Fibroblast of upper back skin (primary cell): ENCODE results near the gene WDR81.
"Not testable (repeated sequence)": the region's sequence is repeated elsewhere in the genome, so short reads cannot be mapped to it uniquely, and the experiment has no call there.

Source experiments
- DNase-seq: peaks from one replicate; pipeline ENCODE4 v3.0.0-alpha.2; 2013

Gene WDR81

GRCh38 chr17:1732241-1732832, 7.8 kb downstream of the WDR81 start:
- no peak for DNase-seq

GRCh38 chr17:1732833-1733321, 8.4 kb downstream of the WDR81 start:
- no peak for DNase-seq

GRCh38 chr17:1733759-1734158, 9.3 kb downstream of the WDR81 start:
- DNase-seq, result no peak

- no peak for DNase-seq
Observed at GRCh38 chr17:1735418-1735817, 10.9 kb downstream of the WDR81 start.

GRCh38 chr17:1735834-1736347, 11.4 kb downstream of the WDR81 start:
- no peak for DNase-seq

GRCh38 chr17:1736348-1737281, 12.1 kb downstream of the WDR81 start:
- DNase-seq, result peak; percentile 52

- DNase-seq, result no peak
Observed at GRCh38 chr17:1737531-1738291, 13.2 kb downstream of the WDR81 start.

GRCh38 chr17:1741899-1742298, 17.4 kb downstream of the WDR81 start:
- not testable (repeated sequence) for DNase-seq

GRCh38 chr17:1742371-1743087, 18.0 kb downstream of the WDR81 start, which contains the start of gene SERPINF2:
Gene SERPINF2, plus strand, starts transcription at chr17:1742871. Its CDS starts 2,125 bp downstream, at chr17:1744996.
- DNase-seq, result no peak

GRCh38 chr17:1743088-1743439, 18.6 kb downstream of the WDR81 start:
- no peak for DNase-seq

- no peak for DNase-seq
Observed at GRCh38 chr17:1744551-1745512, 20.3 kb downstream of the WDR81 start.

GRCh38 chr17:1745513-1746020, 21.1 kb downstream of the WDR81 start:
- DNase-seq, result no peak

- DNase-seq, result no peak
Observed at GRCh38 chr17:1746975-1747543, 22.6 kb downstream of the WDR81 start.

GRCh38 chr17:1750628-1751027, 26.1 kb downstream of the WDR81 start:
- no peak for DNase-seq

- no peak for DNase-seq
Observed at GRCh38 chr17:1752425-1753262, 28.1 kb downstream of the WDR81 start.

GRCh38 chr17:1753767-1754429, 29.4 kb downstream of the WDR81 start:
- no peak for DNase-seq

- DNase-seq, result no peak
Observed at GRCh38 chr17:1754430-1755112, 30.1 kb downstream of the WDR81 start.

GRCh38 chr17:1755252-1755826, 30.8 kb downstream of the WDR81 start:
- no peak for DNase-seq
